ENCODE results near the gene ADGRD1. TPM values are rescaled to one million over a fixed set of nuclear protein-coding genes. Genes with fewer than 3 reads are reported as not detected.
A peak's percentile ranks its signal among the peaks of the same experiment; 100 is the strongest.
"Not testable (repeated sequence)": the region's sequence is repeated elsewhere in the genome, so short reads cannot be mapped to it uniquely, and the experiment has no call there.

ADGRD1 gene
- total RNA-seq, 1 experiment from 2014 or later: 239 TPM

DNA sequence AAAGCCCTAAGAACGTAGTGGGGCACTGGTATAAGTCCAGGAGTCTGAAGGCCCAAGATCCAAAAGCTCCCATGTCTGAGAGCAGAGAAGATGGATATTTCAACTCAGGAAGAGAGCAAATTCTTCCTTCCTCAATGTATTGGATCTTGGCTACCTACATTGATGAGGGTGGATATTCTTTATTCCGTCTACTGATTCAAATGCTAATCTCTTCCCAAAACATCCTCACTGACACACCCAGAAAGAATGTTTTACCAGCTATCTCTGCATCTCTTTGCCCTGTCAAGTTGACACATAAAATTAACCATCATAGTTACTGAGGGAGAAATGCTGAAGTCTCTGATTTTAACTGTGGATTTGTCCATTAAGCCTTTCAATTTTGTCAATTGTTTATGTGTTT, 16.6 kb upstream of the ADGRD1 start:
- no peak for DNase-seq (ENCODE audit: extremely low read depth, low read depth)

DNA sequence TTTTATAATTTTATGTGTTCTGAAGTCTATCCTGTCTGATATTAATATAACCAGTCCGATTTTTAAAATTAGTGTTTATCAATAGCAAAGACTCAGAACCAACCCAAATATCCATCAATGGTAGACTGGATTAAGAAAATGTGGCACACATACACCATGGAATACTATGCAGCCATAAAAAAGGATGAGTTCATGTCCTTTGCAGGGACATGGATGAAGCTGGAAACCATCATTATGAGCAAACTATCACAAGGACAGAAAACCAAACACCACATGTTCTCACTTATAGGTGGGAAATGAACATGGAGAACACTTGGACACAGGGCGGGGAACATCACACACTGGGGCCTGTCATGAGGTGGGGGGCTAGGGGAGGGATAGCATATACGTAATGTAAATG, 16.2 kb upstream of the ADGRD1 start:
- DNase-seq (ENCODE audit: extremely low read depth, low read depth): not testable (repeated sequence)

DNA sequence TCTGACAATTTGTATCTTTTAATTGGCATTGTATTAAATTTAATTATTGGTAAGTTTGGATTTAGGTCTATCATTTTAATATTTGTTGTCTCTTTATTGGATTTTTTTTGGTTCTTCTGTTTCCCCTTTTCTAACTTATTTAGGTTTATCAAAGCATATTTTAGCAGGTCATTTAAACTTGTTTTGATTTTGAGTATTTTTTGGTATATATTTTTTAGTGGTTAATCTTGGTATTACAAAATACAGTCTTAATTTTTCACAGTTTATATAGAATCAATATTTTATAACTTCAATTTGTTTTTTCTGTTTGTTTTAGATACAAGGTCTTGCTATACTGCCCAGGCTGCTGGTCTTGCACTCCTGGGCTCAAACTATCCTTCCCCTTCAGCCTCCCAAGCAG, 15.5 kb upstream of the ADGRD1 start:
- no peak for DNase-seq (ENCODE audit: extremely low read depth, low read depth)

GRCh38 chr12:130944878-130945277, 8.8 kb upstream of the ADGRD1 start:
- DNase-seq (ENCODE audit: extremely low read depth, low read depth): no peak

- DNase-seq (ENCODE audit: extremely low read depth, low read depth): no peak
These were observed 7.8 kb upstream of the ADGRD1 start for GRCh38 chr12:130945786-130946492.

GRCh38 chr12:130947028-130947613, 6.6 kb upstream of the ADGRD1 start:
- DNase-seq (ENCODE audit: extremely low read depth, low read depth): no peak

- no peak for DNase-seq (ENCODE audit: extremely low read depth, low read depth)
These were observed 5.6 kb upstream of the ADGRD1 start for GRCh38 chr12:130948136-130948535.

GRCh38 chr12:130948751-130949150, 5.0 kb upstream of the ADGRD1 start:
- no peak for DNase-seq (ENCODE audit: extremely low read depth, low read depth)

- DNase-seq (ENCODE audit: extremely low read depth, low read depth): no peak
These were observed 3.9 kb upstream of the ADGRD1 start for GRCh38 chr12:130949806-130950205.

GRCh38 chr12:130951636-130952035, 2.1 kb upstream of the ADGRD1 start:
- DNase-seq (ENCODE audit: extremely low read depth, low read depth): no peak

DNA sequence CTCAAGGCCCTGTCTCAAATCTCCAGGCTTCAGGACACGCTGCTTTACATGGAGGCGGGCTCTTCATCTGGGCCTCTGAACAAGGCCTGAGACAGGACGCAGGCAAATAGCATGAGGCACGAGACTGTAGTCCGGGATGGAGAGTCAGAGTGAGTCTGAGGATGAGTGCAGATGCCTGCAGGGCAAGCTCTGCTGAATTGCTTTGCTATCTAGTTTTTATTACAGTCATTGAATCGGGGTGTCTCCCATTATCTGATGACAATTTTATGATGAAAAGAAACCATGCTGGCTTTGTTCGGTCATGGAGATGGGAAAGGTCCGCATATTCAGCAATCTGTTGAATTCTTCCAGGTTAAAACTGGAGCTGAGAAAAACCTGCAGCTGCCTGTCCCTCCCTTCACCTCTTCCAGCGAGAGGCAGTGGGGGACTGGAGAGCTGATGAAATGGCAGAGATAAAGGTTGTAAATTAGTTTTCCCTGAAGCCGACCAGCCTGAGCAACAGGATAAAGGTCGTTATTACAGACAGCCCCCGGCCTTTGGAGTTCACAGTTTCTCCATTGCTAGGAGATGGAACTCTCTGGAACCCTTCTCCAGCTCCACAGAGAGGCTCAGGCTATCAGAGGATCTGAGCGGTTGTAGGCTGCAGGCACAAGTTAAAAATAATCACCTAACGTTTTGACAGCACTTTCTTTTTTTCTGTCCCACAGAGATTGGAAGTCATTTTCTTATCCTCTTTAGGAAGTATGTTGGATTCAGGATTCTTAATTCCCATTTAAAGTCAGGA, 1.3 kb upstream of the ADGRD1 start:
- no peak for DNase-seq (ENCODE audit: extremely low read depth, low read depth)

DNA sequence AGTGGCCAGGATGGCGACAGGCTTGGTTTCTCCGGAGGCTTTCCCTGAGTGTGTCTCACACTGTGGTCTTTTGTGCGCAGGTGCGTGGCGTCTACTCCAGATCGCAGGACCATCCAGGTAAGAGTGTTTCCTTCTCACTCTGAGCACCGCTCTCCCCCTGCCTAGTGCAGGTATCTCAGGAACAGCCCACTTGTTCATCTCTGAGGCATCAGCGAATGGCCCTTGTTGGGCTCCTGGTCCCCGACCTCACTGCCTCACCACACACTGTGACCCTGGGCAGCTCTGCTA, 781 bp downstream of the ADGRD1 start:
- no peak for DNase-seq (ENCODE audit: extremely low read depth, low read depth)

GRCh38 chr12:130955238-130955816, 1.6 kb downstream of the ADGRD1 start:
- DNase-seq (ENCODE audit: extremely low read depth, low read depth): peak; percentile 52

GRCh38 chr12:130956009-130956408, 2.3 kb downstream of the ADGRD1 start:
- DNase-seq (ENCODE audit: extremely low read depth, low read depth): no peak

GRCh38 chr12:130956456-130957303, 3.0 kb downstream of the ADGRD1 start:
- no peak for DNase-seq (ENCODE audit: extremely low read depth, low read depth)

- no peak for DNase-seq (ENCODE audit: extremely low read depth, low read depth)
These were observed 3.6 kb downstream of the ADGRD1 start for GRCh38 chr12:130957304-130957621.

DNA sequence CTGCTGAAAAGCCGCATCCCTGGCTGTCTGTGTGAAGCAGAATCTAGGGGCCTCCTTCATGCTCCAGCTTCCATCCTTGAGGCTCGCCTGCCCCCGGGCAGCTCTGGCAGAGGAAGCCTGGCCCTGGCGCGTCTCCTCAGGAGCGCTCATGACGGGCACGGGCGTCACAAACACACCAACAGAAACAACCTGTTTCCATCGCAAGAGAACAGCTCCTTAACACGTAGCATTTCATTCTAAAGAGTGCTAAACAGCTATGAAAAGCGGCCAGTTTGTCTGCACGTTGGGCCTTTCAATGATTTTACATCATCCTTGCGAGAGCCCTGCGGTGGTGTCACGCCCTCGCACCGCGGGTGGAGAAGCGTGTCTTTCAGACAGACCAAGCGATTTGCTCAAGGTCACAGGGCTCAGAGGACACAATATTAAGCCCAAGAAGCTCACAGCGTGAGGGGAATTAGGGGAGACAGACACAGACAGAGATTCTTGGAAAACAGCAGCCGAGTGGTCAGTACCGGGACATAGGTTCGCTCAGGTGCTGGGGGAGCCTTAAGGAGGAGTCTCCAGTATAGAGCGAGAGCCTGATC, 4.9 kb downstream of the ADGRD1 start:
- DNase-seq (ENCODE audit: extremely low read depth, low read depth): no peak

DNA sequence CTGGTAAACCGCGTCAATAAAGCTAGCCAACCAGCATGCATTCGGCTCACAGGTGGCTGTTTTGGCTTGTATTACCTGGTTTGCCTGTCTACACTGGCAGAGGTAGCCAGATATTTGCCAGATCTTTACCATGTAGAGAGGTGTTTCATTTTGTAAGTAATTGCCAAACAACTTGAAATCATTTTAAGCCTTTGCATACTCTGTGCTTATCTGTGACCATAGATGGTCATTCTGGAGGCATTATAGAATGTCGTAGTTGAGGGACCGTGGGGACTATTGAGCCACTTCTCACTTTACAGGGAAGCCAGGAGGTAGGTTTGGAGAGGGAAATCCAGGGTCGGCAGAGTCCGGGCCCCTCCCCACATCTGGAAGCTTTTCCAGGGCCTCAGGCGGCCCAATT, 5.9 kb downstream of the ADGRD1 start:
- DNase-seq (ENCODE audit: extremely low read depth, low read depth): no peak

GRCh38 chr12:130960058-130960457, 6.4 kb downstream of the ADGRD1 start:
- DNase-seq (ENCODE audit: extremely low read depth, low read depth): no peak

- DNase-seq (ENCODE audit: extremely low read depth, low read depth): no peak
These were observed 7.1 kb downstream of the ADGRD1 start for GRCh38 chr12:130960787-130961186.

Measured in NCI-H460 (cell line).